ENCODE measurements around the gene IGFBPL1. TPM values are rescaled to one million over a fixed set of nuclear protein-coding genes. Genes with fewer than 3 reads are reported as not detected.
"Not testable (repeated sequence)": the region's sequence is repeated elsewhere in the genome, so short reads cannot be mapped to it uniquely, and the experiment has no call there.

The IGFBPL1 gene
- total RNA-seq (ENCODE audit: low replicate concordance) = 9.7 and 26.7 TPM in 2 replicates
- long read RNA-seq, partial matches to known transcripts = 1 of 4 reads
- long read RNA-seq, other reads (novel, unspliced or antisense) = 1 of 4 reads

- Mint-ChIP-seq H3K27ac (no peak within 1 kb of the TSS), H3K4me1 (ENCODE audit: unreplicated experiment) (peaks cover 37% of the 10 kb centered on the region), H3K9me3 (no peaks in the 10 kb centered on the region), H3K27me3 (peaks cover 56% of the 10 kb centered on the region), H3K4me3 (peak within 1 kb of the TSS; percentile 80), H3K36me3 (no peaks in the 10 kb centered on the region)
- no peak for TF ChIP-seq CTCF (conservative IDR thresholded peaks at IDR 0.05)
- DNase-seq (ENCODE audit: extremely low spot score, unreplicated experiment) = no peak
Measured at GRCh38 chr9:38423973-38424843, at the start of gene IGFBPL1. TSS of gene IGFBPL1 (minus strand) at chr9:38424454. CDS start at chr9:38424424, 30 bp downstream.

DNA sequence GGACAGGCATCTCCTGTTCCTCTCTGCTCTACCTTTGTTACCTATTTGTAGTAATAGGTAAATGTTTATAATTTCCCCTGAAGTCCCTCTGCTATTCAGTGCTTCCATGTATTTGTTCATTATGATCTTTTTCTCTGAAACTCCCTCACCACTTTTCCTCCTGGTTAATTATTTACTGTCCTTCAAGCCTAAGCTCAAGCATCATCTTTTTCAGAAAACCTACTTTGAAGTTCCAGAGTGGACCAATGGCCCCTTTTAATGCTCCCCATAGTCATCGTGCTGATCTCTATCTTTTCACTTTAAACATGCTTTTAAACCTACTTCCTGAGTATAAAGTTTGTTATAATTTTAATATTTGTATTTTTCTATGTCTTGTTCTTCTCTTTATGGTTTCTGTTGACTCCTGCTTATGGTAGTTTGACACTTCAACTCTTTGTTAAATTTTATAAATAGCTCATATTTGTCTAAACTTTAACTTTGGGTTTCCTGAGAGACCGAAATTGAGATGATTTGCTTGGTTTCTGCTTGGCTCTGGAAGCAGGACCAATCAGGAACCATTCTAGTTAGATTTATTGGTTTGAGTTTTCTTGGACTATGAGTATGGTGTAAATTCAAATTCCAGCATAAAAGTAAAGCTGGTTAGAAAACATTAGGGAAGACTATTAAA is 48.5 kb upstream of the IGFBPL1 start:
- H3K36me3 Mint-ChIP-seq; DNase-seq (ENCODE audit: extremely low spot score, unreplicated experiment); H3K4me3 Mint-ChIP-seq; H3K9me3 Mint-ChIP-seq; H3K27me3 Mint-ChIP-seq: not testable (repeated sequence)
- peak overlapping the region; percentile 12 for H3K27ac Mint-ChIP-seq
- H3K4me1 Mint-ChIP-seq (ENCODE audit: unreplicated experiment) = peaks cover 10% of the 10 kb centered on the region

GRCh38 chr9:38467404-38467803 is 43.1 kb upstream of the IGFBPL1 start:
- no peak overlapping the region for H3K4me3 Mint-ChIP-seq
- DNase-seq (ENCODE audit: extremely low spot score, unreplicated experiment) = no peak
- H3K27me3 Mint-ChIP-seq = peaks cover 16% of the 10 kb centered on the region
- no peaks in the 10 kb centered on the region for H3K36me3 Mint-ChIP-seq
- no peaks in the 10 kb centered on the region for H3K9me3 Mint-ChIP-seq
- no peak for TF ChIP-seq CTCF (conservative IDR thresholded peaks at IDR 0.05)
- H3K27ac Mint-ChIP-seq = no peak overlapping the region
- peaks cover 4% of the 10 kb centered on the region for H3K4me1 Mint-ChIP-seq (ENCODE audit: unreplicated experiment)

DNA sequence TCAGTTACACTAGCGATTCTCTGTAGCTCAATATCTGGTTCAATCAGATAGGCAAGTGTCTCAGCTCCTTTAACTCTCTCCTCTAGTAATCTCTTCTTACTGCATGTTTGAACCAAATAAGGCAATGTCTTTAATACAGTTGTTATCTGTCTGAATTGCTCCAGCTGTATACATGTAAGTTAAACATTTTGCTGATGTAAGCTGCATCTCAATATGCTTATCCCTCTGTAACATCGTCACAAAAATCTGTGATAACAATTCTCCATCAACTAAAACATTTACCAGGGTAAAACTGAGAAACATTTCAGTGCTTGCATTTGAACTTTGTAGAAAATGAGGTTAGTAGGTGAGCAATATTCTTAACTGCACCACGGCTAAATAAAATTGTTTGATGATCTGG is 29.6 kb upstream of the IGFBPL1 start:
- H3K27ac Mint-ChIP-seq = no peak overlapping the region
- H3K27me3 Mint-ChIP-seq = peaks cover 3% of the 10 kb centered on the region
- no peak for DNase-seq (ENCODE audit: extremely low spot score, unreplicated experiment)
- H3K9me3 Mint-ChIP-seq = peaks cover 14% of the 10 kb centered on the region
- TF ChIP-seq CTCF (conservative IDR thresholded peaks at IDR 0.05) = no peak
- no peaks in the 10 kb centered on the region for H3K4me1 Mint-ChIP-seq (ENCODE audit: unreplicated experiment)
- no peak overlapping the region for H3K4me3 Mint-ChIP-seq
- H3K36me3 Mint-ChIP-seq = no peaks in the 10 kb centered on the region

DNA sequence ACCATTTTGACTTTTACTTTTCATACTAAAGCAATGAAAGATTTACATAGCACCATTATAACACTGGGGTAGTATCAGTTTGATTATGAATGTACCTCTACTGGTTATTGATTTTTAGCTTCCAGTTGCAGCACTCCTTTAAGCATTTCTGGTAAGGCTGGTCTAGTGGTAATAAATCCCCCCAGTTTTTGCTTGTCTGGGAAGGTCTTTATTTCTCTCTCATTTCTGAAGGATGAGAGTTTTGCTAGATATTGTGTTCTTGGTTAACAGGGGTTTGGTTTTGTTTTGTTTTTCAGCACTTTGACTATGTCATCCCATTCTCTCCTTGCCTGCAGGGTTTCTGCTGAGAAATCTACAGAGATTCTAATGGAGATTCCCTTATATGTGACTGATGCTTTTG is 26.9 kb upstream of the IGFBPL1 start:
- no peak overlapping the region for H3K27ac Mint-ChIP-seq
- no peaks in the 10 kb centered on the region for H3K4me1 Mint-ChIP-seq (ENCODE audit: unreplicated experiment)
- DNase-seq (ENCODE audit: extremely low spot score, unreplicated experiment) = no peak
- H3K9me3 Mint-ChIP-seq = peaks cover 14% of the 10 kb centered on the region
- TF ChIP-seq CTCF (conservative IDR thresholded peaks at IDR 0.05) = no peak
- no peak overlapping the region for H3K4me3 Mint-ChIP-seq
- no peaks in the 10 kb centered on the region for H3K36me3 Mint-ChIP-seq
- peaks cover 19% of the 10 kb centered on the region for H3K27me3 Mint-ChIP-seq

GRCh38 chr9:38447703-38448102 is 23.4 kb upstream of the IGFBPL1 start:
- H3K27me3 Mint-ChIP-seq = peaks cover 19% of the 10 kb centered on the region
- TF ChIP-seq CTCF (conservative IDR thresholded peaks at IDR 0.05) = no peak
- no peak overlapping the region for H3K4me3 Mint-ChIP-seq
- peaks cover 14% of the 10 kb centered on the region for H3K9me3 Mint-ChIP-seq
- no peaks in the 10 kb centered on the region for H3K36me3 Mint-ChIP-seq
- H3K27ac Mint-ChIP-seq = no peak overlapping the region
- no peak for DNase-seq (ENCODE audit: extremely low spot score, unreplicated experiment)
- H3K4me1 Mint-ChIP-seq (ENCODE audit: unreplicated experiment) = peaks cover 8% of the 10 kb centered on the region

All from type B pancreatic cell (in vitro differentiated cells).